Stimulated activated naive CD4-positive, alpha-beta T cell treated with Interleukin-2 at 50 U/mL for 16 hours (primary cell): ENCODE measurements around the gene TSTD2.
"Not testable (repeated sequence)": the region's sequence is repeated elsewhere in the genome, so short reads cannot be mapped to it uniquely, and the experiment has no call there.

Experiments used
- DNase-seq: peaks from one replicate; lab custom pipeline; 2025; lab: John Stamatoyannopoulos, UW

TSTD2 gene

GRCh38 chr9:97630591-97630990, 2.6 kb downstream of the TSTD2 start:
- no peak for DNase-seq

GRCh38 chr9:97629156-97629555, 4.0 kb downstream of the TSTD2 start:
- DNase-seq: no peak

DNA sequence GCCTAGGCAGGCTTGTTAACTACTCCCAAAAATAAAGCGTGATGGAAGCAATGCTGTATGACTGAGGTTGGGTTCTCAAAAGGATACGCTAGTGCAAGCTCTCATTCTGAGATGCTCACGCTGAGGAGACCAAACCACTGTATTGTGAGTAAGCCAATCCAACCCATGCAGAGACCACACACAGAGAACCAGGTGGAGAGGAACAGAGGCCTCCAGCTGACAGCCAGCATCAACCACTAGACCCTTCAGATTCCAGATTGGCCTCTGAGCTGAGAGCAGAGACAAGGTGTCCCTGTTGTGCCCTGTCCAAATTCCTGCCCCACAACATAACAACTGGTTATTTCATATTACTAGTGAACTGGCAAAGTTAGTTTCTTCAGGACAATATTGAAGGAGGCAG, 4.5 kb downstream of the TSTD2 start:
- DNase-seq: no peak

DNA sequence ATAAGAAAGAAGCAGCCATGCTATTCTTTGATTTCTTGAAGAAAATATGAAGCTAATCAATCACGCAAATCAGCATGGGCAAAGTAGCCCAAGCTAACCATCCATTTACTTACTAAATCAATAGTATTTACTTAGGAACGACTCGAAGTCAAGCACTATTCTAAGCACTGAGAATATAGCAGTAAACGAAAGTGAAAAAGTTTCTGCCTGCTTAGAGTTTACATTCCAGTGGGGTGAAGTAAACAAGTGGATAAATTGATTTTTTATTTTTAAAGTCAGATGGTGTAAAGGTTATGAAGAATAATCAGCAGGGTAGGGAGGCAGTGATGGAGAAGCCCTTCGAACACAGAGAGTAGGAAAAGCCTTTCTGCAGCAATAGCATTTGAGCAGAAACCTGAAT, 5.5 kb downstream of the TSTD2 start:
- DNase-seq: no peak

DNA sequence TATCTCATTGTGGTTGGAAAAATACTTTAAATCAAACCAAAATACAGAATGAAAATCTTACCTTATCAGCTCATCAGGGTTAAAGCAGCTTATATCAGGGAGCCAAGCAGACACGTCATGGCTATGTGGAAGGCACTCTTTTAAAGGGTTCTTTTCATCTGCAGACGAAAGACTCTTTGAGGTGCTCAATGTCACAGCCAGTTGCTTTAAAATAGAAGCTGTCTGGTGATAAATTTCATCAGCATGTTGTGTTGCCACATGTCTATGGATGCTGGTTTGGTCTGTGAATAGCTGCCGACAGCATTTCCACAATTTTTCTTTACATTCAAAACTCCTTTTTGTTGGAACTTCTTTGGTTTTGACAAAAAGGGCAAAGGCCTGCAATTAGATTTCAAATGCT, 7.5 kb downstream of the TSTD2 start:
- DNase-seq: no peak

DNA sequence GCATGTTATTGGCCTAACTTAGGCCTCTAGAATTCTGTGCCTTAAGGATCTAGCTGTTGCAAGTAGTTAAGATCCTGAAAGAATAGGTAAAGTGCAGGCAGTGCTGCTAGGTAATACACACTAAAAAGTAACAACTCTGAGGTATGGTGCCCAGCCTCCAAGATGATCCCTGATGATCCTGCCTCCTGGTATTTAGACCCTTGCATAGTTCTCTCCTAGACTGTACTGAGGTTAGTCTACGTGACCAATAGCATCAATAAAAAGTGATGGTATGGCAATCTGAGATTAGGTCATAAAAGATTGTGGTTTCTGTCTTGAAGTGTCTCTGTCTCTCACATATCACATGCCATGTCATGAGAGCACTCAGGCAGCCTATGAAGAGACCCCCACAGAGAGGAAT, 9.2 kb downstream of the TSTD2 start:
- no peak for DNase-seq

- DNase-seq: not testable (repeated sequence)
These were observed 10.7 kb downstream of the TSTD2 start for GRCh38 chr9:97622483-97622882.

- not testable (repeated sequence) for DNase-seq
These were observed 13.1 kb downstream of the TSTD2 start for GRCh38 chr9:97620063-97620462.

- no peak for DNase-seq
These were observed 15.2 kb downstream of the TSTD2 start for GRCh38 chr9:97617939-97618416.

DNA sequence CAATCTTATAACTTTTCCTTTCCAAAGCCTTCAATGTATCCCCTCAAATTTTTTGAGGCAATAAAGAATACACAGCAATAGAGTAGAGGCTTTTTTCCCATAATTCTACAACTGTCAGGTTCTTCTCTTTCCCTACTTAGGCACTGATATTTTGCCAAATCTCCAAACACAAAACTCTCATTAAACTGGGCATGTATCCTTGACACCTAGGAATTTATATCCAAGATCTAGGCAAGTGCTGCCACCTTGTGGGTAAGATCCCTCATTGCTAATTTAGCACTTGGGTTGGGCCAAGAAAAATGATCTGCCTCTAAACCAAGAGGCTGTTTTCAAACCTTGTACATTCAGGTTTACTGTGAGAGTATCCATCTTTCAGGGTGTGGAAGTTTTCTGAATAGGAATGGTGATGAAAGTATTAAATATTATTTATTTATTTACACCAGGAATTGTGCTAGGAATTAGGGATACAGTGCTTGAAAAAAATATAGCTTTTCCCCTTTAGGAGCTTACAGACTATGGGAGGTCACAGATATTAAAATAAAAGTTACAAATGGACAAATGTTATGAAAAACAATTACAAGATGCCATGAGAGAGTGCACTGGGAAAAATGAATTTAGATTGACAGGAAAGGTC, 17.6 kb downstream of the TSTD2 start:
- peak; percentile 2 for DNase-seq

GRCh38 chr9:97604901-97605645, 28.1 kb downstream of the TSTD2 start:
- no peak for DNase-seq

DNA sequence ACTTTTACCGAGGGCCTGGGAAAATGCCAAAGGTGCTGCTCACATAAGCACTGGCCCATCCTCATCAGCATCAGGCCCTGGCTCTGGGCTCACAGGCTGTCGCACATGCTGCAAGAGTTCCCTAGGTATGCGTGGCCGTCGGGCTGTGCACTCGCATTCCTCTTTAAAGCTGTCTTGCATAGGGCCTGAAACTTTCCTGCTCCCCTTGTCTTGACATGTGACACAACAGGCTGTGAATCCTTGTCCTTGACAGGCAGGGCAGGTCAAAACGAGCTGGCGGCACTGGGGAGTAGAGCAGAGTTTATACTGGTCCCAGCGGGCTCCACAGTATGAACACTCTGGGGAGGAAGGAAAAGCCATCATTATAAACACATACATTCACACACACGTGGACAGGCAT, 30.7 kb downstream of the TSTD2 start:
- no peak for DNase-seq

DNA sequence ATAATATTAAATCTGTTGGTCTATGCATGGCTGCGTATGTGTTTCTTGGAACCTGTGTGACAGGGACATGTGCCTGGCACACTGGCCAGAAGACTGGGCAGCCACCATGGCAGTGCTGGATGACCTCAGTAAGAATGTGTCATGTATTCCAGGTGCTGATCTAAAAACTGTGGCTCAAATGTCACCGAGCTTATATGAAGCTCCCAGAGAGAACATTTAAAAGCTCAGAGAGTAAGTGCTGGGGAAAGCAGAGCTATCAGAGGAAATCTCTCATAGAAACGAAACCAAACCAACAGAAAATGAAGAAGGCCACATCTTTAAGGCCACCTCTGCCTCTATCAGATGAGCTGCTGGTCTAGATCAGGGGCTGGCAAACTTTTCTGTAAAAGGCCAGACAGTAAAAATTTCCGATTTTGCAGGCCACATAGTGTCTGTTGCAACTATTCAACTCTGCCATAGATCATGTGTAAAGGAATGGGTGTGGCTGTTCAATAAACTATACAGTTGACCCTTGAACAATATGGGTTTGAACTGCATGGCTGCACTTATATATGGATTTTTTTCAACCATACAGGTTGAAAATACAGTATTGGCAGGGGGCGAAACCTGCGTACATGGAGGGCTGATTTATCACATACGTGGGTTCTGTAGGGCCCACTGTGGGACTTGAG, 31.8 kb downstream of the TSTD2 start:
- DNase-seq: no peak

DNA sequence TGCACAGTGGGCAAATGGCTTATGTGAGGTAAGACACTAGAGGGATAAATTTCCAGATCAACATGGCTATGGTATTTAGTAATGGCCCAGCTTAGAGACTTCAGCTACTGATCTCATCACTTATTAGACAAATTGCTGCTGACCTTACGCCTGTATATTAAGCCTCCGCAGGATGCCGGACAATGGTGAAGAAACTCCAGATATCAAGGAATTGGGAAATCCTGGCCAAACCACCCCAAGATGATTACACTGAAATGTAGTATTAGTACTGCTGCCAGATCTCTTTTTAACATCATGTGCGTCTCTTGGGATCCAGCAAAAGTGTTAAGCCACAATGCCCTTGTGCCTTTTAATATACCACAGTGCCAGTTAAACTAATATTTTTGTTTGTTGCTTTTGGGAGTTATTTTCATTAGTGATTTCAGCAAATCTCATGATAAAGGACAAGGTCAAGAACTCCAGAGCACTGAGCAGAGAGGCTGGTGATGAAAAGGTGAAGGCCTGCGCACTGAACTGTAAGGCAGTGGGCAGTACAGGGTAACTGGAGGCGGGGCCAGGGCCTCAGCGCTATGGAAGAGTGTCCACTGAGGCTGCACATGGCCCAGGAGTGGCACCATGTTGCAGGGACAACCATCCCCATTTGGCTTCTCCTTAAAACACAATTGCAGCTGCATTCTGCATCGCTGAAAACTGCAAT, 32.5 kb downstream of the TSTD2 start:
- DNase-seq: no peak

DNA sequence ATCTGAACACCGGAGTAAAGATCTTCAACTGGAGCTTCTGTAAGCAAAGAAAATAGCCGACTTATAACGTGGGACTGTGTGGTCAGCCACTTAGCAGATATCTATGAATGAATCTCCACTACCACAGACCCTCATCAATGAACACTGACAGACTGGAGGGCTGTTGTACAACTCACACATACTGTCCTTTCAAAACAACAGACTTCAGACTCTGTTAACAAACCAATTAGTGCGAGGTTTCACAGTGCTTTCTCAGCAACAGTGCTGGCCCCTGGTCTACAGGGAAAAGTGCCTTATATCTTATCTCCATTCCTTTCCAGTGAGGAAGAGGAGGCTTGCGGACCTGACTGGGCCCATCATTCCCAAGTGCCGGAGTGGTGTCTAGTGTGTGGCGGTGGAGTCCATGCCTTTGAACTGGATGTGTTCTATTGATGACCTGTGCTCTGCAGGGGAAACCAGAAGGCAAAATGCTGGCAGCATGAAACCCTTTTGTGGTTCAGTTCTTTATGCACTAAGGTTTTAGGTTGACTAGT, 33.8 kb downstream of the TSTD2 start:
- no peak for DNase-seq

GRCh38 chr9:97598461-97599288, 34.5 kb downstream of the TSTD2 start:
- peak; percentile 52 for DNase-seq

DNA sequence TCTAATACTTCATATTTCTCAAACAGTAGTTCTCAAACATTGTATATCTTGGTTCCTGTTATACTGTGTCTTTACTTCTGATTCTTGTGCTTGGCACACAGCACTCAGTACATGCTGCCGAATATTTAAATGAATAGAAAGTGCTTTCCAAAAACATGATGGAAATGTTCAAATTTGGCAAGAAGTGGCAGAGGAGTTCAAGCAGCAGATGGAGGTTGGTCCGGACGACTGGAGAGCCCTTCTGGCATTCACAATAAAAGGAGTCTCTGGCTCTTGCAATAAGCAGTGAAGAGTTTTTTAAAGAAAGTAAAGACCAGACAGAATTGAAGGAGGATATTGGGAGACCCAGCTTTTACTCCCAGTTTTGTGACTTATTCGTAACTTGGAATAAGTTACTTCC, 36.3 kb downstream of the TSTD2 start:
- DNase-seq: no peak

DNA sequence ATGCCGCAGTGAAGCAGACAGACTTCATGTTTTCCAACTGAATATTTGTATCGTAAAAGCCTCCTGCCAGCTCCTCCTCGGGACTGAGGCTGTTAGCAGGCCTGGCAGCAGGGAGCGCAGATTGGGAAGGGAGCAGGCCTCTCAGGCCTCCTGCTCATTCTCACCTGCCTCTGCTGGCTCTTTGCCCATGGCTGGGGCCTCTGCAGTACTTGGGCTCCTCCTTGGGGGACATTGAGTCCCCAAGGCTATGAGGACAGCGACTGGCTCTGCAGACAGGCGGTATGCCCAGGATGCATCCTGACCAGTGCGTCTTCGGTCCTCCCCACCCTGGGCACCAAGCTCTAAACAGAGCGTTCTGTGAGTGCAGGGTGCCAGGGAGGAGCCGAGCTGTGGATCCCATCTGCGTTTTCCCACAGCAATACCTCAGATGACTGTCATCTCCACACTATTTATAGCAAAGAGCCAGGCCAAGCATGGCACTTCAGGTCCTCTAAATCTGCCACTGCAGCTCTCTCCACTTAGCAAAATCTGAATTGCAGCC, 38.7 kb downstream of the TSTD2 start:
- DNase-seq: no peak

DNA sequence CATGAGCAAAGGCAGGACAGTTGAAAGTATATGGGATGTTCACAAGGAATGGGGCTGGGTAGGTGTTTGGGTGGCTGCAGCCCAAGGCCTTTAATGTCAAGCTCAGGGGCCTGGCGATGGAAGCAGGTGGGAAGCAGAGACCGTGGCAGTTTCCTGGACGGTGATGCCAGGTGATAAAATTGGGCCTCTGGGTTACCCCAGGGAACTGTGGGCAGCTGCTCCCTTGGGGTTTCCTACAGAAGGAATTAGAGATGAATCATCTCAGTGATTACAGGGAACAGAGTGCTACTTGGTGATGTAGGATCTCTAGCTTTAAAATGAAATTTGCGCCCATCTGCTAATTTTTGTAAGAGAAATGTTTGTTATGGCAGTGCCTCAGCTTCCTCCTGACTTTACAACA, 39.2 kb downstream of the TSTD2 start:
- no peak for DNase-seq

GRCh38 chr9:97592126-97592525, 41.0 kb downstream of the TSTD2 start:
- DNase-seq: no peak

DNA sequence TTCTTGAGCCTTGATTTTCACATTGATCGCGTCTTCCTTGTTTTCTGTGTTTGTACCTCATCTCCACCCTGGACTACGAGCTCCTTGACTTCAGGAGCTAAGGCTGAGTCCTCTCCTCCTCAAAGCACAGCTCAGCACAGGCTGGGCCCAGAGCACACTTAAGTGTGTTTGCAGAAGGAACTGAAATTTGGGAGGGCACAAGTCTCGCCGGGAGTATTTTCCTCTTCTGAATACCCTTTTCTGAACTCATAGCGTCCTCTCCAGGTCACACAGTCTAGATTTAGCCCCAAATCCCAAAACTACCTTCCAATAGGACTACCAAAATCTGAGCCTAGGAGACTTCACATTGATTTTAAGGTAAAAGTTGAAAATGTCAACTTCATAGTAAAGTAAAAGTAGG, 41.6 kb downstream of the TSTD2 start:
- DNase-seq: no peak
